Esophagus squamous epithelium (tissue), 5 donors: ENCODE data around the gene MPND. TPM values are rescaled to one million over a fixed set of nuclear protein-coding genes. Genes with fewer than 3 reads are reported as not detected.

ENCODE experiments used
- DNase-seq: peaks from one replicate; lab custom pipeline; 2025; lab: John Stamatoyannopoulos, UW
- H3K27ac ChIP-seq, 4 donors: fragments of 200-600 bp; sonication (generic); one replicate each; pipeline ENCODE4 v1.5.1; 2016 to 2019; ENCODE audit warnings: mild to moderate bottlenecking in 1 of 4
- H3K27me3 ChIP-seq, 4 donors: fragments of 200-600 bp; sonication (generic); 1 replicate in 3 of 4; 2 replicates in 1 of 4; pipeline versions ENCODE4 v1.5.1 to v1.6.0; 2017 to 2021; ENCODE audit warnings: antibody characterized with exemption in 1 of 4
- H3K36me3 ChIP-seq, 3 donors: fragments of 200-600 bp; sonication (generic); one replicate each; pipeline ENCODE4 v1.5.1; 2016 to 2019
- H3K4me1 ChIP-seq, 3 donors: fragments of 200-600 bp; sonication (generic); one replicate each; pipeline ENCODE4 v1.5.1; 2017 to 2019
- H3K4me3 ChIP-seq, 4 donors: fragments of 200-600 bp; sonication (generic); 1 replicate in 3 of 4; 2 replicates in 1 of 4; pipeline ENCODE4 v1.5.1; 2016 to 2019; ENCODE audit warnings: mild to moderate bottlenecking in 2 of 4, moderate library complexity in 1 of 4
- H3K9me3 ChIP-seq, 3 donors: fragments of 200-600 bp; sonication (generic); one replicate each; pipeline ENCODE4 v1.5.1; 2016 to 2019
- CTCF ChIP-seq, 6 experiments: fragments of 450-650 bp in 4 of 6; fragments of 200-600 bp in 2 of 6; sonication (generic) in 2 of 6; IDR thresholded peaks; one replicate each; pipeline ENCODE4 v1.5.1; 2016 to 2019; ENCODE audit warnings: antibody characterized with exemption in 6 of 6, mild to moderate bottlenecking in 4 of 6, moderate library complexity in 4 of 6
- POLR2A ChIP-seq, 4 donors: fragments of 450-650 bp; IDR thresholded peaks; one replicate each; pipeline ENCODE4 v1.6.1; 2017; ENCODE audit warnings: antibody characterized with exemption in 4 of 4, mild to moderate bottlenecking in 4 of 4, moderate library complexity in 3 of 4
- WGBS, 2 donors: methylation state at CpG; one replicate each; pipeline ENCODE4 v1.1.5; 2018; 5-methylcytosine and 5-hydroxymethylcytosine counted together
- intact Hi-C: fragments of 100-400 bp; cut with DNase I; formaldehyde crosslinking; loops from one replicate; pipeline ENCODE4 v1.15.0; 2022
- total RNA-seq, 4 donors: library from RNA; depleted of rRNA; stranded (reverse); fragments of >200 nt; gene quantifications; one replicate each; pipeline ENCODE4 v1.1.0, GENCODE V29; 2016
- donor health status: DM: yes; HTN: yes; CAD: no.

The MPND gene
- total RNA-seq, 4 donors from 2014 or later, result 2.5 to 11.1 (median 6.5) TPM

- H3K27ac ChIP-seq, result no peak overlapping the region
- DNase-seq, result no peak
- intact Hi-C loops, result no loop called here
Observed at GRCh38 chr19:4406626-4407025, 63.3 kb downstream of the MPND start.

GRCh38 chr19:4409123-4409933 lies 66.0 kb downstream of the MPND start:
- intact Hi-C loops, result no loop called here
- WGBS, 2 donors, result 88 to 90% methylated on average over 17 to 21 of the region's 23 CpGs
- H3K27me3 ChIP-seq, result no peaks in the 10 kb centered on the region
- no peaks in the 10 kb centered on the region for H3K9me3 ChIP-seq
- TF ChIP-seq POLR2A (IDR thresholded peaks at IDR 0.05) (no peak), CTCF (IDR thresholded peaks at IDR 0.05) (no peak)
- no peak overlapping the region for H3K27ac ChIP-seq
- peaks cover 0 to 1% (median 0%) of the 10 kb centered on the region in 3 donors for H3K4me1 ChIP-seq
- peaks cover 0 to 43% (median 0%) of the 10 kb centered on the region in 3 donors for H3K36me3 ChIP-seq
- no peak overlapping the region for H3K4me3 ChIP-seq
- DNase-seq, result no peak

More at GRCh38 chr19:4406626-4407025, 63.3 kb downstream of the MPND start:
- no peak for TF ChIP-seq CTCF (IDR thresholded peaks at IDR 0.05)
- TF ChIP-seq POLR2A (IDR thresholded peaks at IDR 0.05), result no peak
- Histone ChIP-seq H3K4me1 (peaks cover 12 to 21% (median 14%) of the 10 kb centered on the region in 3 donors), H3K9me3 (no peaks in the 10 kb centered on the region), H3K4me3 (no peak overlapping the region), H3K27me3 (no peaks in the 10 kb centered on the region), H3K36me3 (peaks cover 0 to 23% (median 0%) of the 10 kb centered on the region in 3 donors)
- 97% methylated on average over 7 of the region's 7 CpGs for WGBS, 2 donors

Other genes with a start within 250 kb of the MPND start
- 100 to 1,000 TPM in 1 of 4 donors, 10 to 100 TPM in 3; 76.9 to 128 (median 93.8) TPM for gene MAP2K2, start 219.4 kb upstream of the MPND start, total RNA-seq
- not detected for gene CREB3L3, start 189.9 kb upstream of the MPND start, total RNA-seq
- gene SIRT6, start 161.0 kb upstream of the MPND start, total RNA-seq, result 10 to 100 TPM in 3 of 4 donors, 1 to 10 TPM in 1; 9.0 to 23.3 (median 18.3) TPM
- gene ANKRD24, start 160.9 kb upstream of the MPND start, total RNA-seq, result 1 to 10 TPM in 1 of 4 donors, under 1 TPM in 3; 0.04 to 2.0 (median 0.44) TPM
- gene EBI3, start 114.0 kb upstream of the MPND start, total RNA-seq, result 1 to 10 TPM in 1 of 4 donors, under 1 TPM in 3; 0.27 to 5.0 (median 0.44) TPM
- gene YJU2, start 96.5 kb upstream of the MPND start, total RNA-seq, result 10 to 100 TPM; 18.5 to 33.0 (median 23.2) TPM
- not detected for gene SHD, start 64.3 kb upstream of the MPND start, total RNA-seq
- gene TMIGD2, start 41.2 kb upstream of the MPND start, total RNA-seq, result under 1 TPM in 3 of 4 donors, not detected in 1; 0.22 to 0.76 (median 0.38) TPM
- gene FSD1, start 39.0 kb upstream of the MPND start, total RNA-seq, result under 1 TPM in 2 of 4 donors, not detected in 2; 0.18 to 0.61 TPM
- gene STAP2, start 4.7 kb upstream of the MPND start, total RNA-seq, result 100 to 1,000 TPM in 1 of 4 donors, 10 to 100 TPM in 3; 61.4 to 131 (median 82.5) TPM
- gene SH3GL1, start 57.0 kb downstream of the MPND start, total RNA-seq, result 100 to 1,000 TPM in 2 of 4 donors, 10 to 100 TPM in 2; 67.4 to 131 (median 91.2) TPM
- gene CHAF1A, start 59.1 kb downstream of the MPND start, total RNA-seq, result 10 to 100 TPM in 3 of 4 donors, 1 to 10 TPM in 1; 7.6 to 20.9 (median 11.9) TPM
- 10 to 100 TPM; 40.7 to 72.9 (median 50.8) TPM for gene UBXN6, start 114.2 kb downstream of the MPND start, total RNA-seq
- 10 to 100 TPM; 18.4 to 28.8 (median 20.5) TPM for gene HDGFL2, start 128.7 kb downstream of the MPND start, total RNA-seq
- gene PLIN4, start 174.9 kb downstream of the MPND start, total RNA-seq, result 1 to 10 TPM; 1.4 to 6.7 (median 2.4) TPM
- gene PLIN5, start 191.7 kb downstream of the MPND start, total RNA-seq, result 10 to 100 TPM in 1 of 4 donors, 1 to 10 TPM in 3; 1.9 to 12.9 (median 5.2) TPM
- gene LRG1, start 196.5 kb downstream of the MPND start, total RNA-seq, result 10 to 100 TPM in 3 of 4 donors, 1 to 10 TPM in 1; 3.8 to 53.0 (median 21.1) TPM
- 1 to 10 TPM in 2 of 4 donors, under 1 TPM in 2; 0.61 to 4.3 (median 1.8) TPM for gene SEMA6B, start 216.1 kb downstream of the MPND start, total RNA-seq